Hepatocyte (in vitro differentiated cells): ENCODE data around the gene SOX8.

Experiments
- EZH2 ChIP-seq: fragments of 200-600 bp; sonication (generic); IDR thresholded peaks from 2 replicates; pipeline ENCODE4 v1.6.1; 2016; ENCODE audit warnings: antibody characterized with exemption, mild to moderate bottlenecking, borderline replicate concordance
- EZH2phosphoT487 ChIP-seq: fragments of 200-600 bp; sonication (generic); IDR thresholded peaks from one replicate; pipeline ENCODE4 v1.6.1; 2018; ENCODE audit warnings: antibody characterized with exemption, mild to moderate bottlenecking, low read depth, moderate library complexity; ENCODE audit not compliant: unreplicated experiment, severe bottlenecking
- TF ChIP-seq, protein P1 (sequence below): fragments of 200-600 bp; sonication (generic); IDR thresholded peaks from 2 replicates; pipeline ENCODE4 v1.5.1; 2016; ENCODE audit warnings: antibody characterized with exemption, mild to moderate bottlenecking; ENCODE audit not compliant: poor library complexity

DNA sequence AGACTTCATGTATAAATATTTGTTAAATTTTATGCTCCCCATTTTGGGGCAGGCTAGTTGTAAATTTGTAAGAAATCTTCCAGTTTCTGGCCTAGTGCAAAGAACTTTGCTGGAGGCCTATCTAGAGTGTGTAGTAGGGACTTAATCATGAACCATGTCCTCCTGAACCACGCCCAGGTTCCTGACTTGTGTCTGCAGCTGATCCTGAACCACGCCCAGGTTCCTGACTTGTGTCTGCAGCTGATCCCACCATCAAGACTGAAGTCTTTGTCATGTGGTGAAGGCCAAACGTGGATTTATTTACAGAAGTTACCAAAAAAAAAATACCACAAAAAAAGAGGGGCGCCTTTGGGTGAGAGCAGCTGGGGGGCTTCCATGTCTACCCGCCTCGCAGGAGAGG, 43.8 kb upstream of the SOX8 start:
- no peak for TF ChIP-seq EZH2
- TF ChIP-seq, protein P1, sequence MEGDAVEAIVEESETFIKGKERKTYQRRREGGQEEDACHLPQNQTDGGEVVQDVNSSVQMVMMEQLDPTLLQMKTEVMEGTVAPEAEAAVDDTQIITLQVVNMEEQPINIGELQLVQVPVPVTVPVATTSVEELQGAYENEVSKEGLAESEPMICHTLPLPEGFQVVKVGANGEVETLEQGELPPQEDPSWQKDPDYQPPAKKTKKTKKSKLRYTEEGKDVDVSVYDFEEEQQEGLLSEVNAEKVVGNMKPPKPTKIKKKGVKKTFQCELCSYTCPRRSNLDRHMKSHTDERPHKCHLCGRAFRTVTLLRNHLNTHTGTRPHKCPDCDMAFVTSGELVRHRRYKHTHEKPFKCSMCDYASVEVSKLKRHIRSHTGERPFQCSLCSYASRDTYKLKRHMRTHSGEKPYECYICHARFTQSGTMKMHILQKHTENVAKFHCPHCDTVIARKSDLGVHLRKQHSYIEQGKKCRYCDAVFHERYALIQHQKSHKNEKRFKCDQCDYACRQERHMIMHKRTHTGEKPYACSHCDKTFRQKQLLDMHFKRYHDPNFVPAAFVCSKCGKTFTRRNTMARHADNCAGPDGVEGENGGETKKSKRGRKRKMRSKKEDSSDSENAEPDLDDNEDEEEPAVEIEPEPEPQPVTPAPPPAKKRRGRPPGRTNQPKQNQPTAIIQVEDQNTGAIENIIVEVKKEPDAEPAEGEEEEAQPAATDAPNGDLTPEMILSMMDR, result no peak
- no peak for TF ChIP-seq EZH2phosphoT487
